CD4-positive, alpha-beta T cell (primary cell): Measurements from ENCODE around the gene ZDHHC8. TPM values are rescaled to one million over a fixed set of nuclear protein-coding genes. Genes with fewer than 3 reads are reported as not detected.

ENCODE experiments used
- ATAC-seq: fragments of 200-7000 bp; cut with Tn5 transposase; one replicate; pipeline ENCODE4 v1.10.0; 2022; ENCODE audit warnings: mild to moderate bottlenecking; ENCODE audit not compliant: poor library complexity
- CTCF ChIA-PET: fragments of 350-600 bp; sonication (Branson Sonifier 250); formaldehyde crosslinking; loops from one replicate; lab custom pipeline; 2021; ENCODE audit warnings: antibody characterized with exemption, inconsistent platforms; lab: Charles Lee
- POLR2A ChIA-PET: fragments of 350-600 bp; sonication (Branson Sonifier 250); formaldehyde crosslinking; loops from one replicate; lab custom pipeline; 2021; ENCODE audit warnings: antibody characterized with exemption, inconsistent platforms; lab: Charles Lee
- DNase-seq, 14 experiments: peaks; one replicate each; pipeline ENCODE4 v3.0.0-alpha.2; 2013 to 2020; ENCODE audit warnings: mixed read lengths in 2 of 14
- H3K27ac ChIP-seq, 2 donors: one replicate each; pipeline versions ENCODE4 v1.5.1 to v1.7.0; 2013; ENCODE audit warnings: low read length in 2 of 2, low read depth in 1 of 2, mild to moderate bottlenecking in 1 of 2
- H3K27me3 ChIP-seq, 2 experiments: 1 replicate in 1 of 2; 2 replicates in 1 of 2; pipeline versions ENCODE4 v1.6.1 to v1.7.0; 2013; ENCODE audit warnings: low read length in 2 of 2, control low read depth in 1 of 2, mild to moderate bottlenecking in 1 of 2, moderate library complexity in 1 of 2; ENCODE audit not compliant: insufficient read depth in 2 of 2, control insufficient read depth in 1 of 2
- H3K36me3 ChIP-seq: one replicate; pipeline ENCODE4 v1.6.1; 2013; ENCODE audit warnings: low read length, control low read depth; ENCODE audit not compliant: insufficient read depth
- H3K4me1 ChIP-seq: one replicate; pipeline ENCODE4 v1.6.1; 2013; ENCODE audit warnings: low read length, control low read depth; ENCODE audit not compliant: insufficient read depth
- H3K4me3 ChIP-seq: one replicate; pipeline ENCODE4 v1.5.1; 2013; ENCODE audit warnings: mild to moderate bottlenecking, low read length, moderate library complexity
- H3K9me3 ChIP-seq, 2 experiments: 1 replicate in 1 of 2; 2 replicates in 1 of 2; pipeline versions ENCODE4 v1.6.1 to v1.7.0; 2013; ENCODE audit warnings: low read length in 2 of 2, mild to moderate bottlenecking in 2 of 2, control low read depth in 1 of 2, moderate library complexity in 1 of 2; ENCODE audit not compliant: control insufficient read depth in 1 of 2, insufficient read depth in 1 of 2
- H3K27ac Mint-ChIP-seq: one replicate; pipeline ENCODE4 v1.8.0; 2020; ENCODE audit warnings: mixed read lengths
- H3K27me3 Mint-ChIP-seq: one replicate; pipeline ENCODE4 v1.8.0; 2021; ENCODE audit warnings: mixed read lengths
- H3K36me3 Mint-ChIP-seq: one replicate; pipeline ENCODE4 v1.8.0; 2021; ENCODE audit warnings: low read depth, mixed read lengths
- H3K4me1 Mint-ChIP-seq: one replicate; pipeline ENCODE4 v1.8.0; 2021; ENCODE audit warnings: low read depth, mixed read lengths
- H3K4me3 Mint-ChIP-seq: one replicate; pipeline ENCODE4 v1.8.0; 2020; ENCODE audit warnings: mild to moderate bottlenecking, mixed read lengths
- H3K9me3 Mint-ChIP-seq: one replicate; pipeline ENCODE4 v1.8.0; 2020; ENCODE audit warnings: mixed read lengths
- intact Hi-C, 2 experiments: fragments of 100-400 bp; cut with DNase I in 1 of 2; cut with micrococcal nuclease in 1 of 2; formaldehyde crosslinking; loops; one replicate each; pipeline versions ENCODE4 v1.15.1 to v1.9.0; 2023 to 2025; cut with DNase I, micrococcal nuclease
- total RNA-seq, 174 experiments: library from RNA in 2 of 174; stranded (reverse) in 2 of 174; gene quantifications; one replicate each; pipeline ENCODE4 v1.2.3 and lab custom pipeline; 2021 to 2026
- TF ChIP-seq, protein P1 (sequence below): fragments of 200-600 bp; IDR thresholded peaks from one replicate; pipeline ENCODE4 v1.8.0; 2022; ENCODE audit warnings: antibody characterized with exemption, mild to moderate bottlenecking

ZDHHC8 gene
- total RNA-seq, 2 experiments from 2014 or later, result 44.9 to 49.3 TPM

DNA sequence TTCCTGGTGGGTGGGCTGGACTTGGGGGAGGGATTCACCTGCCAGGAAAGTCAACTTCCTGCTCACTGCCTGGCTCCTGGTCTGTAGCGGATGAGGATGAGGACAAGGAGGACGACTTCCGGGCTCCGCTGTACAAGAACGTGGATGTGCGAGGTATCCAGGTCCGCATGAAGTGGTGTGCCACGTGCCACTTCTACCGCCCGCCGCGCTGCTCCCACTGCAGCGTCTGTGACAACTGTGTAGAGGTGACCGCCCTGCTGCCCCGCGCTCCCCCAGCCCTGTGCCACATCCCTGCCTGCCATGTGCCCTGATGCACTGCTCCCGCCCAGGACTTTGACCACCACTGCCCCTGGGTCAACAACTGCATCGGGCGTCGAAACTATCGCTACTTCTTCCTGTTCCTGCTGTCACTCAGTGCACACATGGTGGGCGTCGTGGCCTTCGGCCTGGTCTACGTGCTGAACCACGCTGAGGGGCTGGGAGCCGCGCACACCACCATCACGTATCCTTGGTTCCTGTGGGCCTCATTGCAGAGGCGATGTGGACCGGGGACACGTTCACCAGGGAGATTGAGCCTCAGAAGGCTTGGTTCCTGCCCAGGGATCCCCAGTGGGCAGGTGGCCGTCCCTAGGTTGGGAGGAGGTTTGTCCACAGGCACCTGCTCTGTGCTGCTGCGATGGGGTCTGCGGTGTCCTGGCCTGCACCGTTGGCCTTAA lies 7.9 kb downstream of the ZDHHC8 start:
- Mint-ChIP-seq H3K9me3 (no peaks in the 10 kb centered on the region), H3K4me1 (peaks cover 14% of the 10 kb centered on the region), H3K36me3 (peaks cover 3% of the 10 kb centered on the region), H3K27ac (no peak overlapping the region), H3K4me3 (no peak overlapping the region), H3K27me3 (no peaks in the 10 kb centered on the region)
- ATAC-seq (no peak), DNase-seq (no peak)
- no peak overlapping the region for H3K27ac ChIP-seq
- ChIA-PET POLR2A (interaction anchor here (1.3 kb wide), 1 partner anchor 9 kb away, joined by 4 read pairs; the partner anchor contains the start of gene ZDHHC8), CTCF (no interaction called here)
- H3K9me3 ChIP-seq, result no peaks in the 10 kb centered on the region
- peaks cover 25% of the 10 kb centered on the region for H3K4me1 ChIP-seq
- no peaks in the 10 kb centered on the region for H3K27me3 ChIP-seq
- TF ChIP-seq, protein P1, sequence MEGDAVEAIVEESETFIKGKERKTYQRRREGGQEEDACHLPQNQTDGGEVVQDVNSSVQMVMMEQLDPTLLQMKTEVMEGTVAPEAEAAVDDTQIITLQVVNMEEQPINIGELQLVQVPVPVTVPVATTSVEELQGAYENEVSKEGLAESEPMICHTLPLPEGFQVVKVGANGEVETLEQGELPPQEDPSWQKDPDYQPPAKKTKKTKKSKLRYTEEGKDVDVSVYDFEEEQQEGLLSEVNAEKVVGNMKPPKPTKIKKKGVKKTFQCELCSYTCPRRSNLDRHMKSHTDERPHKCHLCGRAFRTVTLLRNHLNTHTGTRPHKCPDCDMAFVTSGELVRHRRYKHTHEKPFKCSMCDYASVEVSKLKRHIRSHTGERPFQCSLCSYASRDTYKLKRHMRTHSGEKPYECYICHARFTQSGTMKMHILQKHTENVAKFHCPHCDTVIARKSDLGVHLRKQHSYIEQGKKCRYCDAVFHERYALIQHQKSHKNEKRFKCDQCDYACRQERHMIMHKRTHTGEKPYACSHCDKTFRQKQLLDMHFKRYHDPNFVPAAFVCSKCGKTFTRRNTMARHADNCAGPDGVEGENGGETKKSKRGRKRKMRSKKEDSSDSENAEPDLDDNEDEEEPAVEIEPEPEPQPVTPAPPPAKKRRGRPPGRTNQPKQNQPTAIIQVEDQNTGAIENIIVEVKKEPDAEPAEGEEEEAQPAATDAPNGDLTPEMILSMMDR, result no peak
- no peak overlapping the region for H3K4me3 ChIP-seq
- intact Hi-C loops, result no loop called here
- H3K36me3 ChIP-seq, result peaks cover 10% of the 10 kb centered on the region

DNA sequence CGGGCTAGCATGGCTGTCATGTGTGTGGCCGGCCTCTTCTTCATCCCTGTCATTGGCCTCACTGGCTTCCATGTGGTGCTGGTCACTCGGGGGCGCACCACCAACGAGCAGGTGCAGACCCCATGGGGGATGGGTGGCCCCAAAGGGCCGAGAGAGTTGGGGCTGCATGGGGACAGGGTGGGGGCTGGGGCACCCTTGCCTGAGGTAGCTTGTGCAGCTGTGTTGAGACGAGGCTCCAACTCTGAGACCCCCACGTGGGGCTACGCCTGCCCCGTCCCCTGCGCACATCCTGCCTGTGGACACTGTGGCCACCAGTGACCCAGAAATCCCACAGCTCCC lies 8.5 kb downstream of the ZDHHC8 start:
- Mint-ChIP-seq H3K27me3 (no peaks in the 10 kb centered on the region), H3K9me3 (no peaks in the 10 kb centered on the region), H3K4me1 (peaks cover 13% of the 10 kb centered on the region), H3K36me3 (peaks cover 3% of the 10 kb centered on the region), H3K27ac (no peak overlapping the region), H3K4me3 (no peak overlapping the region)
- TF ChIP-seq, protein P1, result no peak
- intact Hi-C loops, result no loop called here
- no peaks in the 10 kb centered on the region for H3K27me3 ChIP-seq
- POLR2A ChIA-PET, result interaction anchor here (1.3 kb wide), 1 partner anchor 9 kb away, joined by 4 read pairs; the partner anchor contains the start of gene ZDHHC8
- H3K27ac ChIP-seq, result no peak overlapping the region
- no peak for DNase-seq
- H3K4me1 ChIP-seq, result peaks cover 23% of the 10 kb centered on the region
- ATAC-seq, result no peak
- CTCF ChIA-PET, result no interaction called here
- H3K36me3 ChIP-seq, result peaks cover 10% of the 10 kb centered on the region
- H3K9me3 ChIP-seq, result no peaks in the 10 kb centered on the region
- H3K4me3 ChIP-seq, result no peak overlapping the region

DNA sequence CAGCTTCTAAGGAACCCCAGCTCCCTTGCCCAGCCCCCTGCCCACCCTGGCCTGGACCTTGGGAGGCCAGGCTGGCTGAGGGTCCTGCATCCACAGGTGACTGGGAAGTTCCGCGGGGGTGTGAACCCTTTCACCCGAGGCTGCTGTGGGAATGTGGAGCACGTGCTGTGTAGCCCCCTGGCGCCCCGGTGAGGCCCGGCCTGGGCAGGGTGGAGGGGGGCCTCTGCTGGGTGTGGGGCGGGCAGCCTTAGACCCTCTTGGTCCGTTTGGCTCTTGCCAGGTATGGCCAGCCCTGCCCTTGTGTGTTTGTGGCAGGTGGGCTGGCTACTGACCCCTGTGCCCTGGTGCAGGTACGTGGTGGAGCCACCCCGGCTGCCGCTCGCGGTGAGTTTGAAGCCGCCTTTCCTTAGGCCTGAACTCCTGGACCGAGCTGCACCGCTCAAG lies 8.9 kb downstream of the ZDHHC8 start:
- CTCF ChIA-PET, result no interaction called here
- H3K4me1 Mint-ChIP-seq, result peaks cover 13% of the 10 kb centered on the region
- ATAC-seq (no peak), DNase-seq (no peak)
- H3K9me3 Mint-ChIP-seq, result no peaks in the 10 kb centered on the region
- H3K4me3 ChIP-seq, result no peak overlapping the region
- H3K27ac ChIP-seq, result no peak overlapping the region
- H3K27me3 Mint-ChIP-seq, result no peaks in the 10 kb centered on the region
- H3K9me3 ChIP-seq, result no peaks in the 10 kb centered on the region
- H3K27ac Mint-ChIP-seq, result no peak overlapping the region
- H3K36me3 ChIP-seq, result peaks cover 10% of the 10 kb centered on the region
- intact Hi-C loops, result no loop called here
- H3K36me3 Mint-ChIP-seq, result peaks cover 3% of the 10 kb centered on the region
- no peak overlapping the region for H3K4me3 Mint-ChIP-seq
- H3K27me3 ChIP-seq, result no peaks in the 10 kb centered on the region
- TF ChIP-seq, protein P1, result no peak
- POLR2A ChIA-PET, result interaction anchor here (1.3 kb wide), 1 partner anchor 10 kb away, joined by 4 read pairs; the partner anchor contains the start of gene ZDHHC8
- H3K4me1 ChIP-seq, result peaks cover 21% of the 10 kb centered on the region
